ENCODE measurements around the gene SH2D3C.

SH2D3C gene

GRCh38 chr9:127769101-127769500 is 9.4 kb downstream of the SH2D3C start:
- Histone ChIP-seq H3K27me3 (no peaks in the 10 kb centered on the region), H3K4me1 (ENCODE audit: control insufficient read depth in 1 of 2, insufficient read depth in 1 of 2, low read depth in 1 of 2, low read length in 1 of 2) (peaks cover 64 to 72% of the 10 kb centered on the region in 2 experiments), H3K4me3 (ENCODE audit: low read depth in 1 of 2, low read length in 1 of 2) (no peak overlapping the region), H3K27ac (peak overlapping the region; percentile 39), H3K36me3 (peaks cover 90% of the 10 kb centered on the region), H3K9me3 (no peaks in the 10 kb centered on the region)
- no peak for TF ChIP-seq CTCF (IDR thresholded peaks at IDR 0.05)

GRCh38 chr9:127768698-127769097 is 9.8 kb downstream of the SH2D3C start:
- Histone ChIP-seq H3K4me3 (ENCODE audit: low read depth in 1 of 2, low read length in 1 of 2) (no peak overlapping the region), H3K27me3 (no peaks in the 10 kb centered on the region), H3K36me3 (peaks cover 90% of the 10 kb centered on the region), H3K27ac (peak overlapping the region; percentile 39), H3K9me3 (no peaks in the 10 kb centered on the region), H3K4me1 (ENCODE audit: control insufficient read depth in 1 of 2, insufficient read depth in 1 of 2, low read depth in 1 of 2, low read length in 1 of 2) (peaks cover 64 to 72% of the 10 kb centered on the region in 2 experiments)
- TF ChIP-seq CTCF (IDR thresholded peaks at IDR 0.05) = no peak

- H3K4me1 ChIP-seq (ENCODE audit: control insufficient read depth in 1 of 2, insufficient read depth in 1 of 2, low read depth in 1 of 2, low read length in 1 of 2) = peaks cover 62 to 69% of the 10 kb centered on the region in 2 experiments
Measured at GRCh38 chr9:127767909-127768331, 10.5 kb downstream of the SH2D3C start.

GRCh38 chr9:127767410-127767809 is 11.1 kb downstream of the SH2D3C start:
- no peak for TF ChIP-seq CTCF (IDR thresholded peaks at IDR 0.05)
- H3K27ac ChIP-seq = peak overlapping the region; percentile 29
- H3K36me3 ChIP-seq = peaks cover 77% of the 10 kb centered on the region
- no peaks in the 10 kb centered on the region for H3K9me3 ChIP-seq
- no peaks in the 10 kb centered on the region for H3K27me3 ChIP-seq
- H3K4me1 ChIP-seq (ENCODE audit: control insufficient read depth in 1 of 2, insufficient read depth in 1 of 2, low read depth in 1 of 2, low read length in 1 of 2) = peaks cover 65 to 69% of the 10 kb centered on the region in 2 experiments
- no peak overlapping the region for H3K4me3 ChIP-seq (ENCODE audit: low read depth in 1 of 2, low read length in 1 of 2)

More at GRCh38 chr9:127767909-127768331, 10.5 kb downstream of the SH2D3C start:
- H3K4me3 ChIP-seq (ENCODE audit: low read depth in 1 of 2, low read length in 1 of 2) = no peak overlapping the region
- H3K27ac ChIP-seq = peak overlapping the region; percentile 39
- no peaks in the 10 kb centered on the region for H3K27me3 ChIP-seq
- peaks cover 82% of the 10 kb centered on the region for H3K36me3 ChIP-seq
- TF ChIP-seq CTCF (IDR thresholded peaks at IDR 0.05) = no peak
- H3K9me3 ChIP-seq = no peaks in the 10 kb centered on the region

GRCh38 chr9:127765418-127765817 is 13.0 kb downstream of the SH2D3C start:
- no peak for TF ChIP-seq CTCF (IDR thresholded peaks at IDR 0.05)
- Histone ChIP-seq H3K36me3 (peaks cover 77% of the 10 kb centered on the region), H3K9me3 (no peaks in the 10 kb centered on the region), H3K4me3 (ENCODE audit: low read depth in 1 of 2, low read length in 1 of 2) (no peak overlapping the region), H3K27me3 (no peaks in the 10 kb centered on the region), H3K27ac (peak overlapping the region; percentile 34), H3K4me1 (ENCODE audit: control insufficient read depth in 1 of 2, insufficient read depth in 1 of 2, low read depth in 1 of 2, low read length in 1 of 2) (peaks cover 60 to 64% of the 10 kb centered on the region in 2 experiments)

Measured in neutrophil (primary cell).